ENCODE results near the gene TMEM8B. TPM values are rescaled to one million over a fixed set of nuclear protein-coding genes. Genes with fewer than 3 reads are reported as not detected.

Gene TMEM8B
- total and polyA plus RNA-seq, 9 of the 15 experiments (the other 6 are each of a cell fraction or from before 2014, with no cell fraction given): 0.01 to 2.2 (median 1.1) TPM

GRCh38 chr9:35814106-35814840 lies 14.8 kb upstream of the TMEM8B start (continued):
- TF ChIP-seq CREM (IDR thresholded peaks at IDR 0.05; ENCODE audit: low read depth) (0 out of 2 replicates have a peak, but pooled peaks have one; percentile 7), TBL1XR1 (IDR thresholded peaks at IDR 0.05; ENCODE audit: low read length in 2 of 2) (no peak), TAF7 (tag; IDR thresholded peaks at IDR 0.05) (no peak), U2AF1 (optimal IDR thresholded peaks at IDR 0.05; ENCODE audit: low read depth, low read length) (no peak), SMARCC2 (IDR thresholded peaks at IDR 0.05; ENCODE audit: low read depth) (no peak), SRSF1 (IDR thresholded peaks at IDR 0.05; ENCODE audit: low read depth, low read length) (no peak), NR2F6 (CRISPR knock-in tag; IDR thresholded peaks at IDR 0.05) (no peak), ETS1 (conservative IDR thresholded peaks at IDR 0.05; ENCODE audit: control insufficient read depth, low read depth, low read length) (no peak), BRF2 (IDR thresholded peaks at IDR 0.05; ENCODE audit: borderline replicate concordance, insufficient read depth, insufficient read length) (no peak), ZFX (CRISPR knock-in tag; IDR thresholded peaks at IDR 0.05) (peak; percentile 72), GABPA (tag; conservative IDR thresholded peaks at IDR 0.05; ENCODE audit: low read depth) (0 out of 2 replicates have a peak, but pooled peaks have one; percentile 5), SP1 (CRISPR knock-in tag; IDR thresholded peaks at IDR 0.05) (no peak), TEAD4 (IDR thresholded peaks at IDR 0.05; ENCODE audit: low read length) (no peak), TEAD4 (CRISPR knock-in tag; IDR thresholded peaks at IDR 0.05; ENCODE audit: borderline replicate concordance) (no peak), KAT2B (IDR thresholded peaks at IDR 0.05; ENCODE audit: low read depth, low read length) (no peak), RBM22 (IDR thresholded peaks at IDR 0.05; ENCODE audit: low read depth, low read length, poor library complexity, severe bottlenecking) (no peak), CEBPB (tag; IDR thresholded peaks at IDR 0.05) (peak; percentile 60), PHB (CRISPR knock-in tag; IDR thresholded peaks at IDR 0.05) (no peak)
- TF ChIP-seq, protein P1, sequence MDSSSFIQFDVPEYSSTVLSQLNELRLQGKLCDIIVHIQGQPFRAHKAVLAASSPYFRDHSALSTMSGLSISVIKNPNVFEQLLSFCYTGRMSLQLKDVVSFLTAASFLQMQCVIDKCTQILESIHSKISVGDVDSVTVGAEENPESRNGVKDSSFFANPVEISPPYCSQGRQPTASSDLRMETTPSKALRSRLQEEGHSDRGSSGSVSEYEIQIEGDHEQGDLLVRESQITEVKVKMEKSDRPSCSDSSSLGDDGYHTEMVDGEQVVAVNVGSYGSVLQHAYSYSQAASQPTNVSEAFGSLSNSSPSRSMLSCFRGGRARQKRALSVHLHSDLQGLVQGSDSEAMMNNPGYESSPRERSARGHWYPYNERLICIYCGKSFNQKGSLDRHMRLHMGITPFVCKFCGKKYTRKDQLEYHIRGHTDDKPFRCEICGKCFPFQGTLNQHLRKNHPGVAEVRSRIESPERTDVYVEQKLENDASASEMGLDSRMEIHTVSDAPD (CRISPR knock-in tag; IDR thresholded peaks at IDR 0.05): no peak
- TF ChIP-seq, protein P2, sequence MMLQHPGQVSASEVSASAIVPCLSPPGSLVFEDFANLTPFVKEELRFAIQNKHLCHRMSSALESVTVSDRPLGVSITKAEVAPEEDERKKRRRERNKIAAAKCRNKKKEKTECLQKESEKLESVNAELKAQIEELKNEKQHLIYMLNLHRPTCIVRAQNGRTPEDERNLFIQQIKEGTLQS (IDR thresholded peaks at IDR 0.05): peak; percentile 91
- TF ChIP-seq, protein P2 (CRISPR knock-in tag; conservative IDR thresholded peaks at IDR 0.05): no peak
